Smooth muscle cell of bladder (primary cell): Measurements from ENCODE around the gene TIMM21. TPM values are rescaled to one million over a fixed set of nuclear protein-coding genes. Genes with fewer than 3 reads are reported as not detected.

Experiments
- total RNA-seq: library from RNA; depleted of rRNA; stranded (reverse); fragments of >200 nt; gene quantifications from 2 replicates; pipeline ENCODE4 v1.2.3, GENCODE V29; 2014

Gene TIMM21
- 20.9 and 33.4 TPM in 2 replicates for total RNA-seq

GRCh38 chr18:74147779-74148542 is at the start of gene TIMM21, which contains the start of gene FBXO15:
Gene TIMM21 (plus strand): TSS chr18:74148523. CDS start chr18:74148809, 286 bp downstream.
Gene FBXO15 (minus strand): TSS chr18:74147834. CDS start chr18:74147785, 49 bp downstream.

Other genes starting within 250 kb of the TIMM21 start
- 1.0 and 1.1 TPM in 2 replicates for gene FBXO15, start 689 bp upstream of the TIMM21 start, total RNA-seq
- gene CYB5A, start 143.4 kb downstream of the TIMM21 start, total RNA-seq, result 154 and 181 TPM in 2 replicates
- gene C18orf63, start 167.3 kb downstream of the TIMM21 start, total RNA-seq, result not detected in 2 replicates